NCI-H510A (cell line): ENCODE data around the gene F13B.
"Not testable (repeated sequence)": the region's sequence is repeated elsewhere in the genome, so short reads cannot be mapped to it uniquely, and the experiment has no call there.

Experiments
- DNase-seq: peaks from one replicate; lab custom pipeline; 2025; lab: John Stamatoyannopoulos, UW

The F13B gene, protein sequence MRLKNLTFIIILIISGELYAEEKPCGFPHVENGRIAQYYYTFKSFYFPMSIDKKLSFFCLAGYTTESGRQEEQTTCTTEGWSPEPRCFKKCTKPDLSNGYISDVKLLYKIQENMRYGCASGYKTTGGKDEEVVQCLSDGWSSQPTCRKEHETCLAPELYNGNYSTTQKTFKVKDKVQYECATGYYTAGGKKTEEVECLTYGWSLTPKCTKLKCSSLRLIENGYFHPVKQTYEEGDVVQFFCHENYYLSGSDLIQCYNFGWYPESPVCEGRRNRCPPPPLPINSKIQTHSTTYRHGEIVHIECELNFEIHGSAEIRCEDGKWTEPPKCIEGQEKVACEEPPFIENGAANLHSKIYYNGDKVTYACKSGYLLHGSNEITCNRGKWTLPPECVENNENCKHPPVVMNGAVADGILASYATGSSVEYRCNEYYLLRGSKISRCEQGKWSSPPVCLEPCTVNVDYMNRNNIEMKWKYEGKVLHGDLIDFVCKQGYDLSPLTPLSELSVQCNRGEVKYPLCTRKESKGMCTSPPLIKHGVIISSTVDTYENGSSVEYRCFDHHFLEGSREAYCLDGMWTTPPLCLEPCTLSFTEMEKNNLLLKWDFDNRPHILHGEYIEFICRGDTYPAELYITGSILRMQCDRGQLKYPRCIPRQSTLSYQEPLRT

DNA sequence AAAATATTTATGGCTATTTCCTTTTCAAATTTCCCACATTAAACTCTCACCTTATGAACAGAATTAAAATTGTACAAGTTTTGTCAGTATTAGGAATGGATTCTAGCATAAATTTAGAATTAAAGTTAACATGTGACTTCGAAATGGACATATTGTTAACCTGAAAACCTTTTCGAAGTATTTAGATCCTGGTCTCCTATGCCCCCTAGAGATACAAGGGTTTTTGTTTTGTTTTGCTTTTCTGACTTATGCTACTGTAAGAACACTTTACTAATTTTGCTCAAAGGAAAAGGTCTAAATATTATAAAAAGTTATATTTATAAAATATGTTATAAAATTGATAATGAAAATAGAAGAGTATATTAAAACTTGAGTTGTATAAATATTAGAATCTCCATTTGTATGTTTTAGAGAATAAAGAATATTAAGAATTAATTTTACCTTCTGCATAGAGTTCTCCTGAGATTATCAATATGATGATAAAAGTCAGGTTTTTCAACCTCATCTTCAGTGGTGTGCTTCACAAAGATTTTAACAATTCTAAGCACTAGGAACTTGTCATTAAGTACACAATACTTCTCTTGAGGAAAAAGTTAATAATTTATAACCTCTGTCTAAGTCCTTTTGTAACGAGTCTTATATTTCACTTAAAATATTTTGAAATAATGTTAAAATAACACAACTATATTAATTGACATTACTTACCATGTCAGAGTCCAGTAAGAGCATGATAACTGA lies at the start of gene F13B:
F13B (minus strand) TSS at position 542 of the 738 bp plus-strand sequence; CDS start at position 505, 37 bp downstream.
- no peak for DNase-seq

- DNase-seq, result no peak
Observed at GRCh38 chr1:197116156-197116555, 49.1 kb upstream of the F13B start.

DNA sequence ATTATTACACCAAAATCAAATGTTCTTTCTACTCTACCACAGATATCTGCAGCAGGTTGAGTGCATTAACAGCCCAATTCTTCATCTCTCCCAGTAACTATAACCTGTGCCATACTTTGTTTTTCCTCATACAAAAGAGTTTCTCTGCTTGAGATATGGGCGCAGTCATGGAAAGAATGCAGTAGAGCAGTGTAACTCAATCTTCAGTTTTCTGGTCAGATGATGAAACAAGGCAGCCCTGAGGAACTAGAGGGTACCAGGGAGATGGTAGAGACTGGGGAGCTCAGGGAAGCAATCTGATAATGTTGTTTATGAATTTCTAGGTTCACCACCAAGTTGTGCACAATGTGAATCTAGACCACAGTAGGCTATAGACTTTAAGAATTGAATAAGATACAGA lies 39.8 kb upstream of the F13B start:
- no peak for DNase-seq

GRCh38 chr1:197103300-197103699 lies 36.2 kb upstream of the F13B start:
- no peak for DNase-seq

GRCh38 chr1:197101978-197102377 lies 34.9 kb upstream of the F13B start:
- no peak for DNase-seq

DNA sequence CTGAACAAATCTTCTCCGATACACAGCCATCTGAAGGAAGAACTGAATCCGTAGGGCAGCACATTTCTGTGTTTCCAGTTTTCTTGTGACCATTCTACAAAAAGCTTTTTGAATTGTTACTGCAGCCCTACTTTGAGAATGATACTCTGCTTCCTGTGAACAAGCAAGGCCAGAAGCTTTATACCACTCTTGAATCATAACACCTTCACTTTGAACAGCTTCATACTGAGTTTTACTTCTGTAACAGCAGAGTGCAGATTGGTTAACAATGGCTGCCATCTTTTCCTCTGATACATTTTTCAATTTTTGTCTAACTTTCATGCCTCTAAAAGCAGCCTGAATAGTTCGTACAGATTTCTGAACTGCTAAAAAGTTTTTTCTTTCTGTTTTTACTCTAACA lies 33.6 kb upstream of the F13B start:
- DNase-seq, result no peak

DNA sequence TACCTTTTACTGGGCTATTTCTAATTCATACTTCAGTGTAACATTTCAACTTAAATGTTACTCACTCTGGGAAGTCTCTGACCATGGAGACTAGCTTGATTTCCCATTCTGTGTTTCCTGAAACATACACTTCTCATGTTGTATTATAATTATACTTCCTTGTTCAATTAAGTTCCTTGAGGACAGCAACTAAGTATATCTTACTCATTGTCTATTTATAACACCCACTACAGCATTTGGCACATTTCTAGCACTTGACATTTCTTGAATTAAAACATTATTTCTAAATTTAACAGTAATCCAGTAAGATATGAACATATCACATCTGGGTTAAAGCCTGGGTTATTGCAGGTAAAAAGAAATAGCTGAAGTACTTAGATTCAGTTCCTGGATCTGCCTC lies 32.4 kb upstream of the F13B start:
- no peak for DNase-seq

DNA sequence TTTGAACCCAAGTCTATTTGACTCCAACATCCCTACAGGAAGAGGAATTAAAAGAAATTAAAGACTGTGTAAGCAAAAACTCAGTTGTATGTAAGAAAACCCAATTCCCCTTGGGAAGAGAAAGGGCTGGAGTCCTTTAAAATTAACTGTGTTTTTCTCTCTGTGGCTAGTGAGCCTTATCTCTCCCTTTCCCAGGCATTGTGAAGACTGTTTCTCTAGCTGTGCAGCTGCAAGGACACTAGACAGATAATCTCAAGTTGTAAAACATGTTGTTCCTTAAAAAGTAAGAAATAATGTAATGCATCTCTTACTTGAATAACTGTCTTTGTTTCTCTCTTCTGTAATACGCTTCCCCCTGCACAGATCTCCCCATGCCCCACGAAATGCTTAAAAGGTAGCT lies 29.9 kb upstream of the F13B start:
- not testable (repeated sequence) for DNase-seq

DNA sequence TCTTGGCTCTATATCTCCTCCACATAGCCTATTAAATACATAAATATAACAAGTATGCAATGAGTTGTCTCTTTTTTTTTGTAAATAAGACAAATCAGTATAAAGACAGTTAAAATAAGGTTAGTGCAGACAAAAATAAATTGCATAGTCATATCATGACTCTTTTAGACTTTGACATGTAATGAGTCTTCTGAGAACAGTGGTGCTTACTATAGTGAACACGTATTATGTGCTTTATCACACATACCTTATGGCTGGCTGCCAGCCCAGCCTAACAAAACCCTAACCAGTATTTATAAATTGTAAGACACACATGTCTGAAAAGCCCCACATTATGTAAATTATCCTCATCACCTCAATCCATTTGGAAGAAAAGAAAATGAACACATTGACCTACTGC lies 29.1 kb upstream of the F13B start:
- DNase-seq, result no peak

- DNase-seq, result no peak
Observed at GRCh38 chr1:197093226-197093885, 26.3 kb upstream of the F13B start.

DNA sequence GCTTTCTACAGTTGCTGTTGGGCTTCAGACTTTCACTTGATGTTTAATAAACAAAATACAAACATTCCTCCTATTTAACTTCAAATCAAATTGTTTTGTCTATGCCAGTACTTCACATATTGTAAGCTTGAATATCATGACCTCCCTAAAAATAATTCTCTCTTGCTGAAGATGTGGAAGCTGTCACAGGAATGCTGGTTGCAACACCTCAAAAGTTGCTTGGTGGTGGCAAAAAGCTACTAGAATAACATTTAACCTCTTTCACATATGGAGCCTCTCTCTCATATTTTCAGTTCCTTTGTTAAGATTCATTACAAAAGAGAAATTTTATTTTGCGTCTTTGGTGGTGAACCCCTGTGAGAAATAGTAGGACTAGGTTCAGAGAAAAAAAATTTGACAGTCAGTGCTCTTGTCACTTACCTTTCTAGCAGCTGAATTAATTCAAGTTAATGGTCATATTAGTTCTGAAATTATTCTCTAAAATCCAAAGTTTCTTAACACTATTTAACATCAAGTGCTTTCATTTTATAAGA lies 25.5 kb upstream of the F13B start:
- DNase-seq, result no peak

GRCh38 chr1:197083474-197083873 lies 16.4 kb upstream of the F13B start:
- no peak for DNase-seq

DNA sequence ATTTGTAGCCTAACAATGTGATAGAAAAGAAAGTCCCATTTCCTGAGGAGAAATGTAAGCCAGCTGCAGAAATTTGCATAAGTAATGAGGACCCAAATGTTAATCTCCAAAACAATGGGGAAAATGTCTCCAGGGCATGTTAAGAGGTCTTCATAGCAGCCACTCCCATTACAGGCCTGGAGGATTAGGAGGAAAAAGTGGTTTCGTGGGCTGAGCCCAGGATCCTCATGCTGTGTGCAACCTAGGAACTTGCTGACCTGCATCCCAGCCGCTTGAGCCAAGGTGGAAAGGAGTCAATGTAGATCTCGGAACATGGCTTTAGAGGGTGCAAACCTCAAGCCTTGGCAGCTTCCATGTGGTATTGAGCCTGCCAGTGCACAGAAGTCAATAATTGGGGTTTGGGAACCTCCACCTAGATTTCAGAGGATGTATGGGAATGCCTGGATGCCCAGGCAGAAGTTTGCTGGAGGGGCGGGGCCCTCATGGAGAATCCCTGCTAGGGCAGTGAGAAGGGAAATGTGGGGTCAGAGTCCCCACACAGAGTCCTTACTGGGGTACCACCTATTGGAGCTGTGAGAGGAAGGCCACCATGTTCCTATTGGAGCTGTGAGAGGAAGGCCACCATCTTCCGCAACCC lies 14.2 kb upstream of the F13B start:
- no peak for DNase-seq

- no peak for DNase-seq
Observed at GRCh38 chr1:197080323-197080722, 13.3 kb upstream of the F13B start.

- DNase-seq, result no peak
Observed at GRCh38 chr1:197076585-197076984, 9.5 kb upstream of the F13B start.

DNA sequence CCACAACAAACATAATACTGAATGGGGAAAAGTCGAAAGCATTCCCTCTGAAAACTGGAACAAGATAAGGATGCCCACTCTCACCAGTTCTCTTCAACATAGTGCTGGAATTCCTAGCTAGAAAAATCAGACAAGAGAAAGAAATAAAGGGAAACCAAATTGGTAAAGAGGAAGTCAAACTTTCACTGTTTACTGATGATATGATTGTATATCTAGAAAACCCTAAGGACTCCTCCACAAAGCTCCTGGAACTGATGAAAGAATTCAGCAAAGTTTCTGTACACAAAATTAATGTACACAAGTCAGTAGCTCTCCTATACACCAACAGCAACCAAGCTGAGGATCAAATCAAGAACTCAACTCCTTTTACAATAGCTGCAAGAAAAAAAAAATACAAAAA lies 6.9 kb upstream of the F13B start:
- DNase-seq, result no peak

DNA sequence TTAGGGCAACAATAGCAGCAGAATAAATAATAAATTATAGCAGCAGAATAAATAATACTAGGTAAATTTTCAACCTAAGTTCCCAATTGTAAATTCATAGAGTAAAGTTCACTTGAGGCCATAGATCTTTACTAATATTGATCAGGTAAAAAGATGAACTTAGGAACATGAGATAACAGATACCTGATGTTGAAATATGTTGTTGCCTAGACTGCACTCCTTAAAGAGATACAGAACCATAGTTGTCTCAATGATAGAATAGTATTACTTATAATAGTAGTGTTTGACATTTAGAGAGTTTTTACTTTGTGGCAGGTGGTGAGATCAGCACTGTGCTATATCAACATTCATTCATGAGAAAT lies 378 bp upstream of the F13B start:
- no peak for DNase-seq

DNA sequence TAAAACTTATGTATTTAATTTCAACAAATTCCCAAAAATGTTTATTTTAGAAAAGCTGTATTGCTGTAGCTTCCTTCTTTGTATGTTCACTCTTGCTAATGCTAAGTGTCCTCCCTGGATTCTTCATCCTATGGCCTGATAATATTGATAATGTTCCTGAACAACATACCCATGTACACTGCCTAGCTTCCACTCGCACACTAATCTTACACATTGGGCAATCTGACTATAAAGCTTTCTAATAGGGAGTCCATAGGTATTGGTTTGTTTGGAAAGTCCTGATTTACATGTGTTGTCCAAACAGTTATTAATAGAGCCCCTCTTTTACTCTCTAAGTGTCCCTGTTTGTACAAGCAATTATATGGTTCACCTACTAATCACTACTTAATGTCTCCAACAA lies 783 bp downstream of the F13B start:
- DNase-seq, result no peak

GRCh38 chr1:197065559-197065958 lies 1.5 kb downstream of the F13B start:
- no peak for DNase-seq

DNA sequence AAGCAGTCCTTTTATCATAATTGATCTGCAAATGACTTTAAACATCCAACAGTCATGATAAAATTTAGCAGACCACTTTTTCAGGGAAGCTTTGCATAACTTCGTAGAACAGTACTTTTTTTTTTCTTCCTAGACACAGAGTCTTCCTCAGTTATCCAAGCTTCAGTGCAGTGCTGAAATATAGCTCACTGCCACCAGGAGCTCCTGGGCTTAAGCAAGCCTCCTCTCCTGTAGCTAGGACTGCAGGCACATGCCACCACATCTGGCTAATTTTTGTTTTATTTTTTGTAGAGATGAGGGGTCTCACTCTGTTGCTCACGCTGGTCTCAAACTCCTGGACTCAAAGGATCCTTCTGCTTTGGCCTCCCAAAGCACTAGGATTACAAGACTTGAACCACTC lies 3.8 kb downstream of the F13B start:
- no peak for DNase-seq

GRCh38 chr1:197062692-197063091 lies 4.4 kb downstream of the F13B start:
- no peak for DNase-seq

DNA sequence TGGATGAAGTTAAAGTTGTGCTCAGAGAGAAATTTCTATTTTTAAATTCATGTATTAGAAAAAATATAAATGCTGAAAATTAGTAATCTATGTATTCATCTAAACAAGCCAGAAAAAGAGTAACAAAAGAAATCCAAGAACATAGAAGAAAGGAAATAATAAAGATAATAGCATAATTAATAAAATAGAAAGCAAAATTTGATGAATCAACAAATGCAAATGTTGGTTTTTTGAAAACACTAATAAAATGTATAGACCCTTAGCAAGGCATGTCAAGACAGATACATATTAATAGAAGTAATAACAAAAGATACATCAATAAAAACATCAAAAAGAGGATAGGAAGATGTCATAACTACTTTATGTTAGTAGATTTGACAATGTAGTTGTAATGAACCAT lies 18.0 kb downstream of the F13B start:
- no peak for DNase-seq
